Sigmoid colon (tissue), 7 donors: ENCODE results near the gene IQGAP2. TPM values are rescaled to one million over a fixed set of nuclear protein-coding genes. Genes with fewer than 3 reads are reported as not detected.
"Not testable (repeated sequence)": the region's sequence is repeated elsewhere in the genome, so short reads cannot be mapped to it uniquely, and the experiment has no call there.

ENCODE experiments used
- DNase-seq: peaks from one replicate; pipeline ENCODE4 v3.0.0-alpha.2; 2019
- H3K27ac ChIP-seq, 4 donors: fragments of 200-600 bp; sonication (generic); one replicate each; pipeline ENCODE4 v1.5.1; 2016 to 2019; ENCODE audit warnings: mild to moderate bottlenecking in 1 of 4
- H3K27me3 ChIP-seq, 3 donors: fragments of 200-600 bp; sonication (generic); one replicate each; pipeline ENCODE4 v1.5.1; 2019; ENCODE audit warnings: mild to moderate bottlenecking in 1 of 3
- H3K36me3 ChIP-seq, 4 donors: fragments of 200-600 bp; sonication (generic); one replicate each; pipeline ENCODE4 v1.5.1; 2016 to 2019
- H3K4me1 ChIP-seq, 4 donors: fragments of 200-600 bp; sonication (generic); one replicate each; pipeline ENCODE4 v1.5.1; 2017 to 2019
- H3K4me3 ChIP-seq, 4 donors: fragments of 200-600 bp; sonication (generic); one replicate each; pipeline ENCODE4 v1.5.1; 2017 to 2019; ENCODE audit warnings: mild to moderate bottlenecking in 2 of 4, moderate library complexity in 1 of 4
- H3K9me3 ChIP-seq, 4 donors: fragments of 200-600 bp in 3 of 4; sonication (generic) in 3 of 4; one replicate each; pipeline versions ENCODE4 v1.5.1 to v1.6.1; 2013 to 2019
- EP300 ChIP-seq, 4 donors: sonication (generic); formaldehyde crosslinking; IDR thresholded peaks; one replicate each; pipeline ENCODE4 v1.6.1; 2017; ENCODE audit warnings: antibody characterized with exemption in 4 of 4
- POLR2A ChIP-seq, 2 donors: fragments of 450-650 bp; IDR thresholded peaks; one replicate each; pipeline ENCODE4 v1.6.1; 2016; ENCODE audit warnings: antibody characterized with exemption in 2 of 2, mild to moderate bottlenecking in 2 of 2, moderate library complexity in 2 of 2
- POLR2AphosphoS5 ChIP-seq, 4 donors: sonication (generic); formaldehyde crosslinking; IDR thresholded peaks; one replicate each; pipeline ENCODE4 v1.6.1; 2017; ENCODE audit warnings: antibody characterized with exemption in 4 of 4
- WGBS, 2 donors: extraction: QIAGEN DNeasy Blood & Tissue Kit; methylation state at CpG; one replicate each; pipeline ENCODE4 v1.1.7; 2013; 5-methylcytosine and 5-hydroxymethylcytosine counted together
- intact Hi-C: fragments of 100-400 bp; cut with DNase I; formaldehyde crosslinking; loops from one replicate; pipeline ENCODE4 v1.15.1; 2023
- polyA plus RNA-seq, 3 donors: library from polyadenylated mRNA; stranded (reverse); fragments of 200-250 nt; gene quantifications; one replicate each; pipeline ENCODE4 v1.2.3, GENCODE V29; 2013
- total RNA-seq, 4 donors: library from RNA; depleted of rRNA; stranded (reverse); fragments of >200 nt; gene quantifications; one replicate each; pipeline ENCODE4 v1.1.0, GENCODE V29; 2016
- TF ChIP-seq, protein P1 (sequence below), 4 experiments: fragments of 450-650 bp in 3 of 4; fragments of 200-600 bp in 1 of 4; IDR thresholded peaks; one replicate each; pipeline ENCODE4 v1.5.1; 2016 to 2019; ENCODE audit warnings: antibody characterized with exemption in 4 of 4, mild to moderate bottlenecking in 3 of 4, moderate library complexity in 2 of 4
- donor health status: healthy with polysubstance abuse.
- donor health status: Bipolar disorder and iron deficiency.
- donor health status: healthy.

Gene IQGAP2
- total and polyA plus RNA-seq, 7 donors = 15.0 to 85.3 (median 24.6) TPM

DNA sequence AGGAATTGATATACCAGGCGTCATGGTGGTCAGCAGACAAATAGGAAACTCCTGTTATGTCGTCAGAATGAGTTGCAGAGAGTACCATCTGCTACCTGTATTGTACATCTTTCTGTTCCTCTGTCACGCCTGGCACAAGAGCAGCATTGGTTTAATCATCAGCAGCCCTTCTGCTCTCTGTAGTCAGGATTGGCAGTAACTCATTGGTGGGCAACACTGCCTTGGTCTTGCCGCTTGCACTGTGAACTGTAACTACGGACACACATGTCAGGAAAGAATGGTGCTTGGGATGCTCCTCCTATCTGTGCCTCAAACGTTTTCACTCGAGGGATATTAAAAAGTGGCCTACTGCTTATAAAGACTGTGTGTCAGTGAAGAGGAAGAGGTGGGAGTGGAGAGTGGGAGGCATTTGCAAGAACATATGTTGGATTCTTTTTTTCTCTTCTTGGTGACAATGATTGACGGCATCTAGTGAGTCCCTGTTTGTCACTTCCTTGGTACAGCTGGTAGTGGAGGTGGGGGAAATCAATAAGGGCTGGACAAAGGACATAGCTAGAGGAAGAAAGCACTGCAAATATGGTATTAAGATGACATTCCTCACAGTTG, 143.5 kb downstream of the IQGAP2 start:
- WGBS, 2 donors = 63 to 86% methylated on average over 8 of the region's 8 CpGs
- H3K27me3 ChIP-seq = no peaks in the 10 kb centered on the region
- peak overlapping the region in 3 of 4 donors; percentile 27 to 56 (median 38) for H3K27ac ChIP-seq
- DNase-seq = no peak
- no peaks in the 10 kb centered on the region for H3K36me3 ChIP-seq
- TF ChIP-seq POLR2AphosphoS5 (IDR thresholded peaks at IDR 0.05) (no peak), POLR2A (IDR thresholded peaks at IDR 0.05) (no peak), EP300 (IDR thresholded peaks at IDR 0.05) (no peak)
- TF ChIP-seq, protein P1, sequence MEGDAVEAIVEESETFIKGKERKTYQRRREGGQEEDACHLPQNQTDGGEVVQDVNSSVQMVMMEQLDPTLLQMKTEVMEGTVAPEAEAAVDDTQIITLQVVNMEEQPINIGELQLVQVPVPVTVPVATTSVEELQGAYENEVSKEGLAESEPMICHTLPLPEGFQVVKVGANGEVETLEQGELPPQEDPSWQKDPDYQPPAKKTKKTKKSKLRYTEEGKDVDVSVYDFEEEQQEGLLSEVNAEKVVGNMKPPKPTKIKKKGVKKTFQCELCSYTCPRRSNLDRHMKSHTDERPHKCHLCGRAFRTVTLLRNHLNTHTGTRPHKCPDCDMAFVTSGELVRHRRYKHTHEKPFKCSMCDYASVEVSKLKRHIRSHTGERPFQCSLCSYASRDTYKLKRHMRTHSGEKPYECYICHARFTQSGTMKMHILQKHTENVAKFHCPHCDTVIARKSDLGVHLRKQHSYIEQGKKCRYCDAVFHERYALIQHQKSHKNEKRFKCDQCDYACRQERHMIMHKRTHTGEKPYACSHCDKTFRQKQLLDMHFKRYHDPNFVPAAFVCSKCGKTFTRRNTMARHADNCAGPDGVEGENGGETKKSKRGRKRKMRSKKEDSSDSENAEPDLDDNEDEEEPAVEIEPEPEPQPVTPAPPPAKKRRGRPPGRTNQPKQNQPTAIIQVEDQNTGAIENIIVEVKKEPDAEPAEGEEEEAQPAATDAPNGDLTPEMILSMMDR (IDR thresholded peaks at IDR 0.05) = no peak
- H3K4me3 ChIP-seq = no peak overlapping the region
- intact Hi-C loops = no loop called here
- peaks cover 0 to 10% (median 4%) of the 10 kb centered on the region in 4 donors for H3K4me1 ChIP-seq
- H3K9me3 ChIP-seq = no peaks in the 10 kb centered on the region

DNA sequence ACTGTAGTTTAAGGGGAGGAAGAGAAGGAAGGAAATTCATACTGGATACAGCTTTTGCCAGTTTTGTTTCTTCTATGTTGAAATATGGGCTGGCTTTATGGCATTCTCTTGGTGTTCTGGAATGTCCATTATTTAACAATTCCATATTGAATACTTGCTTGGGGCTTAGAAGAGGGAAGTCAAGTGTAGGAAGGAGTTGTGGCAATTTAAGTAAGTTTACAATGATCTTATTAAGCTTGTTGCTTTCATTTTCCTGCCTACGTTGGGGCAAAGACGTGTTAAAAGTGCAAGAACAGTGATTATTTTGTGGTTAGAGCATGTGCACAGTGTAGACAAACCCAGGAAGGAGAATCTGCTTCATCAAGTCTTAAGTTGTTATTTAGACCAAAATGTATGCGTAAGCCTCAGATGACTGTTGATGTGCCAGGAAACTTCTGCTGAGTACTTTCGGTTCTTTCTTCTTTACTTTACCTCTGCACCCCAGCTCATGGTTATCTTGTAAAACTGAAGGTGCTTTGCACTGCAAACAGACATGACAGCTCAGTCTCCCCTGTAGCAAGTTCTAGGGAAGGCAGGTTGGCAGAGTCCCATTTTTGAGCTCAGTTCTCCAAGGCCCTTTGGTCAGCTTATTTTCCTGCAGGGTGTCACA, 144.3 kb downstream of the IQGAP2 start:
- intact Hi-C loops = no loop called here
- no peak for DNase-seq
- H3K9me3 ChIP-seq = no peaks in the 10 kb centered on the region
- H3K36me3 ChIP-seq = no peaks in the 10 kb centered on the region
- peak overlapping the region in 1 of 4 donors; percentile 4 for H3K4me3 ChIP-seq
- 5 to 9% methylated on average over 4 of the region's 4 CpGs for WGBS, 2 donors
- peaks cover 0 to 10% (median 4%) of the 10 kb centered on the region in 4 donors for H3K4me1 ChIP-seq
- TF ChIP-seq, protein P1 (IDR thresholded peaks at IDR 0.05) = no peak
- peak in 1 of 4 donors; percentile 49 for TF ChIP-seq EP300 (IDR thresholded peaks at IDR 0.05)
- TF ChIP-seq POLR2AphosphoS5 (IDR thresholded peaks at IDR 0.05) = peak in 2 of 4 donors; percentile 9 to 43
- H3K27ac ChIP-seq = peak overlapping the region; percentile 12 to 56 (median 32)
- no peaks in the 10 kb centered on the region for H3K27me3 ChIP-seq

DNA sequence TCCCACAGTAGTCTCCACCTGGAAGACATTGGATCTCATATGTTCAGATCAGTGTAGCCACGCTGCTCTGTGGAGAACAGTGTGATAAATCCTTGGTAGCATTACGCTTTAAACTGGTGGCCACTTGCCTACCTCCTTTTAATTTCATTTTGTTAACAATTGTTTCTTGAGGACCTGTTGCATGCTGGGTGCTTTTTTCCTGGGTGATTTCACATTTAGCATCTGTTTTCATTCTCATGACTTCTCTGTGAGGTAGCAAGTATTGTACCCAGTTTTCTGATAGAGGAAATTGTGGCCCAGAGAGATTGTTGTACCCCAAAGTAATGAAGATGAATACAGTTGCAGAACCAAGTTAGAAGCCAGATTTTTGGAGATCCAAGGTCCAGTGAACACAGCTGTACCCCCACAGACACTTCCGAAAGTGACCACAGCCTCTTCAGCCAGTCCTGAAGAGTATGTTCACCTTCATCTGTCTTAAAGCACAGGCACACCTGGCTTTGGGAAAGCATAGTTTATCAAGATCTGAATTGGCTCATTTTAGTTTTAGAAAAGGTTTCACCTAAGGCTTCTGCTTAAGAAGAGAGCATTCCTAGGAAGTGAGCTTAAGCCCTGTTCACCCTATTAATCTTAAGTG, 144.9 kb downstream of the IQGAP2 start:
- Histone ChIP-seq H3K4me3 (no peak overlapping the region), H3K27me3 (no peaks in the 10 kb centered on the region), H3K4me1 (peaks cover 0 to 10% (median 4%) of the 10 kb centered on the region in 4 donors), H3K27ac (peak overlapping the region in 3 of 4 donors; percentile 12 to 56 (median 38)), H3K9me3 (no peaks in the 10 kb centered on the region), H3K36me3 (no peaks in the 10 kb centered on the region)
- intact Hi-C loops = no loop called here
- DNase-seq = no peak
- no peak for TF ChIP-seq EP300 (IDR thresholded peaks at IDR 0.05)
- no peak for TF ChIP-seq POLR2A (IDR thresholded peaks at IDR 0.05)
- TF ChIP-seq, protein P1 (IDR thresholded peaks at IDR 0.05) = no peak
- no peak for TF ChIP-seq POLR2AphosphoS5 (IDR thresholded peaks at IDR 0.05)
- 83 to 89% methylated on average over 3 of the region's 3 CpGs for WGBS, 2 donors

DNA sequence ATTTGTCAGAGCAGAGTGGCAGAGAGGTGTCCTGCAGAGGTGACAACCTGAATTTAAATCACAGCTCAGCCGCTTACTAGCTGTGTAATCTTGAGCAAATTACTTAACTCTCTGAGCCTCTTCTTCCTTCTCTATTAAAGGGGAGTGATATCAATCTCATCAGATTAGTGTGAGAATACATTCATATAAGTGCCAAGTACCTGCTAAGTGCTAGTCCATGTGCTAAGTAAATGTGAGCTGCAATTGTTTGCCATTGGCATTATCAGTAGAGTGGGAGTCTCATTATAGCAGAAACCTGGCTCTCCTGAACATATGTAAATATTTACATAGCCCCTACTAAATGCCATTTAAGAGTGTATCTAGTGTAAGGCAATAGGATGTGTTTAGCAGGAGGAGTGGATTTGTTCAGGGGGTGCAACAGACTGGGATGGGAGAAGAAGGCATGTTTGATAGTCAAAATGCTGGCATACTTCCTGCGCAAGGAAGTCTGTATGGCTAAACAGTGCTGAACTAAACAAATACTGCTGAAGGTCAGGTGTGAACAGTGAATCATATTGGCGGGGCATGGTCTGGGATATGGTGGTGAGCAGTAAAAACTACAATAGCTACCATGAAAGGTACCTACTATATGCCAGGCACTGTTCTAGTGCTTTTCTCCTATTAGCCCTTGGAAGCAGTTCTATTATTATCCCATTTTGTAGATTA, 145.6 kb downstream of the IQGAP2 start:
- peak overlapping the region in 3 of 4 donors; percentile 12 to 56 (median 38) for H3K27ac ChIP-seq
- 35 to 77% methylated on average over 3 of the region's 3 CpGs for WGBS, 2 donors
- no peaks in the 10 kb centered on the region for H3K27me3 ChIP-seq
- no peak for DNase-seq
- TF ChIP-seq, protein P1 (IDR thresholded peaks at IDR 0.05) = no peak
- TF ChIP-seq POLR2AphosphoS5 (IDR thresholded peaks at IDR 0.05) = no peak
- TF ChIP-seq EP300 (IDR thresholded peaks at IDR 0.05) = no peak
- no peak for TF ChIP-seq POLR2A (IDR thresholded peaks at IDR 0.05)
- H3K36me3 ChIP-seq = no peaks in the 10 kb centered on the region
- intact Hi-C loops = no loop called here
- peaks cover 0 to 10% (median 4%) of the 10 kb centered on the region in 4 donors for H3K4me1 ChIP-seq
- no peaks in the 10 kb centered on the region for H3K9me3 ChIP-seq
- no peak overlapping the region for H3K4me3 ChIP-seq

DNA sequence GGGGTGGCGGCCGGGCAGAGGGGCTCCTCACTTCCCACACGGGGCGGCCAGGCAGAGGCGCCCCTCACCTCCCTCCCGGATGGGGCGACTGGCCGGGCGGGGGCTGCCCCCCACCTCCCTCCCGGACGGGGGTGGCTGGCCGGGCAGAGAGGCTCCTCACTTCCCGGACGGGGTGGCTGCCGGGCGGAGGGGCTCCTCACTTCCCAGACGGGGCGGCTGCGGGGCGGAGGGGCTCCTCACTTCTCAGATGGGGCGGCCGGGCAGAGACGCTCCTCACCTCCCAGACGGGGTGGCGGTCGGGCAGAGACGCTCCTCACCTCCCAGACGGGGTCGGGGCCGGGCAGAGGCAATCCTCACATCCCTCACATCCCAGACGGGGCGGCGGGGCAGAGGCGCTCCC, 147.8 kb downstream of the IQGAP2 start:
- H3K36me3 ChIP-seq, DNase-seq, H3K4me3 ChIP-seq, H3K9me3 ChIP-seq, intact Hi-C loops, H3K27ac ChIP-seq, H3K27me3 ChIP-seq: not testable (repeated sequence)
- WGBS, 2 donors = 97 to 99% methylated on average over 34 of the region's 34 CpGs
- peaks cover 0 to 10% (median 4%) of the 10 kb centered on the region in 4 donors for H3K4me1 ChIP-seq
